ENCODE data around the gene ICE2.
"Not testable (repeated sequence)": the region's sequence is repeated elsewhere in the genome, so short reads cannot be mapped to it uniquely, and the experiment has no call there.

ICE2 gene

GRCh38 chr15:60448668-60449360 lies 30.1 kb downstream of the ICE2 start:
- no peak for DNase-seq (ENCODE audit: low read depth)

DNA sequence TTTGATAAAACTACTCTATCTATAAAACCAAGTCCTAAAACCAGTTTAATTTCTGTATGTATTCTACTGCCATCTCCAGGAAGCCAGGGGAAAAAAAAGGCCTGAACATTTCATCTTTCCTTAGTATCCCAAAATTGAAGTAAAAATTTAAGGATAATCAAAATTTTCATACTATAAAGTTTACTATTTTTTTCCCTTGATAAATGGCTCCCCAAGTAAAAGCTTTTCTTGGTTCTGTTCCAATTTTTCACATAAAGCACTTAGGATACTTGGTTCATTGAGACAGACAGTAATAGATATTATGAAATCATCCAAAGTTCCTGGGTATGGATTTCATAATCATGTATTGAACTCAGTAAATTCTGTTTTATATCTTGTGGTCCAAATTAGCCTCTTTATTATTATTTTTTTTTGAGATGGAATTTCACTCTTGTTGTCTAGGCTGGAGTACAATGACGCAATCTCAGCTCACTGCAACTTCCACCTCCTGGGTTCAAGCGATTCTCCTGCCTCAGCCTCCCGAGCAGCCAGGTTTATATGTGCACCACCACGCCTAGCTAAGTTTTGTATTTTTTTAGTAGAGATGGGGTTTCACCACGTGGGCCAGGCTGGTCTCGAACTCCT lies 34.5 kb downstream of the ICE2 start:
- DNase-seq (ENCODE audit: low read depth): no peak

- DNase-seq (ENCODE audit: low read depth): no peak
These were observed 36.2 kb downstream of the ICE2 start for GRCh38 chr15:60442763-60443162.

DNA sequence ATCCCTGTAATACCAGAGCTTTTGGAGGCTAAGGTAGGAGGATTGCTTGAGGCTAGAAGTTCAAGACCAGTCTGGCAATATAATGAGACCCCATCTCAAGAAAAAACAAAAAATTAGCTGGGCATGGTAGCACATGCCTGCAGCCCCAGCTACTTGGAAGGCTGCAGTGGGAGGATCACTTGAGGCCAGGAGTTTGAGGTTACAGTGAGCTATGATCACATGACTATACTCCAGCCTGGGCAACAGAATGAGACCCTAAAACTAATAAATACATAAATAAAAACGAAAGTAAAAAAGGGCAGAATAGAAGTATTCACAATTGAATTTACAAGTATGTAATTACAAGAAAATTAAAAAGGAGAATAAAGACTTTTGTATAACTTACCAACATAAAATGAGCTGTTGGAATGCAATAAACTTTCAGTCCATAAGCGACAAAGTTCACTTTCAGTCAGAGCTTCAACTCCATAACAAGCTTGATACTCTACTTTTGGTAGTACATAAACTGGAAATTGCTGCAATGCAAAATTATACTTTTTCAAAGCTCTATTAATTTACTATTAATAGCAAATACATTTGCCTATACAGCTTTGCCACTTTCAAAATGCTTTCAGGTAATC lies 36.8 kb downstream of the ICE2 start:
- DNase-seq (ENCODE audit: low read depth): no peak

DNA sequence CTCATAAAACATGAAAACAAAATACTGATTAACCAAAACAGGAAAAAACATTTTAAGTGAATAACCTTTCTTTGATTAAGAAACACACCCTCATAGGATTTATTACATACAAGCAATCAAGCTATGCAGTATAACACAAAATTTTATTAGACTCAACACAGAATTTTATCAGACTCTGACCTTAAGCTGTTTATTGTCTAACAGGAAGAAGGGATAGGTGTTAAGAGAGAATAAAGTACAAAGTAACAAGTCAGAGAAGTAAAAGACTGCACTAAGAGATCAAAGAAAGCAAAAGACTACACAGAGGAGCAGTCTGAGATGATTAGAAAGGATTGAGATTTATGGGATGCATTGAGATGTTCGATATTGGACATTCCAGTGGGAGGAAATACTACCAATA lies 37.6 kb downstream of the ICE2 start:
- DNase-seq (ENCODE audit: low read depth): no peak

DNA sequence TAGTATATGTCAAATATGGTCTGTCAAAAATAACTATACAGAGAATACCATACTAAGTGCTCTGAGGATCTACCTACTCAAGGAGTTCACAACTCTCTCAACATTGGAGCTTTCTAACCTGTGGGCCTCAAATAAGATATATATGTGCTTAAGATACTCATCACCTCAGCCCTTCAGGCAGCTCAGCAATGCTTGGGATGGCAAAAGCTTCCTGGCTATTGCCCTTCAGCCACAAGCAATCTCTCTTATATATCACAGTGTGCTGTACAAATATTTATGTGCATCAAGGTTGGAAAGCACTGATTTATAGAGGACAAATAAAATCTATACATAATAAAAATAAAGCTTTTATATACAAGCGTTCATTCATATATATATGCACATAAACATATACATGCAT lies 40.3 kb downstream of the ICE2 start:
- DNase-seq (ENCODE audit: low read depth): no peak

GRCh38 chr15:60428935-60429334 lies 50.0 kb downstream of the ICE2 start:
- DNase-seq (ENCODE audit: low read depth): no peak

DNA sequence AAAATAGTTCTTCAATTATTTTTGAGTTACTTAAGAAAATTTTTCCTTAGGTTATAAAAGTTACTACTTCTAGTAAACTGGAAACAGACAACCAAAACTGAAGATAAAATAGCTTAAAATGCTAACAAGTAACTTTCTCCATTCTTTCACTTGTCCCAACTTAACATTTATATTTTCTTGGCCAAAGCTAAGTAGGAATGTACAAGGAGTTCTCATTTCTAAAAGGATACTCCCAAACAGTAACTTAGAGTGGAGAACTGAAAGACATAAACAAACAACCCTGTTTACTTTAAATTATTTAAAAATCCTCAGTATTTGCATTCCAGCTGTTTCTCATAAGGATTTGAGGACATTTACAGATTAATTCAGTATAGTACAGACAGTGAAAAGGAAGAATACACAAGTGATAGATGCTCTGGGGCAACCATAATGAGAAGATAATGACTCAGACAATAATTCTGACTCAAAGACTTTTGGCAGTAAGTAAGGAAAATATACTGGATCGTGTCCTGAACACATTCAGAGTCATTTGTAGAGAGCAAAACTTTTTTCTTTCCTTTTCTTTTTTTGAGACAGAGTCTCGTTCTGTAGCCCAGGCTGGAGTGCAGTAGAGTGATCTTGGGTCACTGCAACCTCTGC lies 52.0 kb downstream of the ICE2 start:
- no peak for DNase-seq (ENCODE audit: low read depth)

DNA sequence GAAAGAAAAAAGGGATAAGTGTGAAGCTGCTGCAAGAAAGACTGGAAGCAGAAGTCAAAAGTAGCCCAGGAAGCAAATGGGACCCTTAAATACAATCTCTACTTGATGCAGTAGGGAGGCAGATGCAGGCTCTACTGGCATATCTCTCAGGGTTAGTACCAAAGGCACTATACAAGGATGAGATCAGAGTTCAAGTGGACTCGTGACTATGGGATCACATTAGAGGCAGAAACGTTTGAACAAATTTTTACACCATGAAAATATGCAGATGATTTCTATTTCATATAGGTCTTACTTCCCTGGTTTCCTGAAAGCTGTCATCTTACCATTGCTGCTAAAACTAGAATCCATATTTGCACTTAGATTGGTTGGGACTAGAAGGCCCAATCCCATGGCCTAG lies 53.5 kb downstream of the ICE2 start:
- DNase-seq (ENCODE audit: low read depth): no peak

DNA sequence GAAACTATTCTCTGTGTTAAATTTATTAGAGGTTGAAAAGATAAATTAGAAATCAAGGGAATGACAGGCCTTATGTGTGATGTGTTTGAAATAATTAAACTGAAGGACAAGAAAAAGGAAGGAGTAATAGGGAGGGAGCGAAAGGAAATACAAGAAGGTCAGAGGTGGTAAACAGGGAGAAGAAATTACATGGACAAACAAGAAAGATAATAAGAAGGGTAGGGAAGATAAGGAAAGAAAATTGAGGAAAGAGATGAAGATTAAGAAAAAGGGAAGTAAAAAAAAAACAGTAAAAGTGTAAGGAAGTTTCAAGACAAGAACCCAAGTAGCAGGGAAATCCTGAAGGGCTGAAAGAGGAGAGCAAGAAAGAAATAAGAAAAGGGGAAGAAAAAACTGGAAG lies 54.9 kb downstream of the ICE2 start:
- DNase-seq (ENCODE audit: low read depth): no peak

DNA sequence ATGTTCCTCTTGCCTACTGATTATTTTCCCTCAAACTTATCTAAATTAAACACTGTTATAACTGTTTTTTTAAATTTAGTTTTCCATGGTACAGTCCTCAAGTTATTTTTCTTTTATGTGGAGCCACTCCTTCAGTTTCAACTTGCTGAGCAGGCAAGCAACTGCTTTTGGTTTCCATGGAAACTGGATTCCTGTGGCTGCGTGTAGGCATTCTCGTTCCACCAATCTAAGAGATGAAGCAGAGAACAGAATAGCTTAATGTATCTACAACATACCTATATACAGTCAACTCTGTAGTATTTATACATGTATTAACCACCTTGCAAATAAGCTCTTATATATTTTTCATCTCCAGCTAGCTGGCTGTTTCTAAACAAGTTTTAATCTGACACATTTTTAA lies 55.4 kb downstream of the ICE2 start:
- DNase-seq (ENCODE audit: low read depth): no peak

- no peak for DNase-seq (ENCODE audit: low read depth)
These were observed 57.4 kb downstream of the ICE2 start for GRCh38 chr15:60421544-60421943.

DNA sequence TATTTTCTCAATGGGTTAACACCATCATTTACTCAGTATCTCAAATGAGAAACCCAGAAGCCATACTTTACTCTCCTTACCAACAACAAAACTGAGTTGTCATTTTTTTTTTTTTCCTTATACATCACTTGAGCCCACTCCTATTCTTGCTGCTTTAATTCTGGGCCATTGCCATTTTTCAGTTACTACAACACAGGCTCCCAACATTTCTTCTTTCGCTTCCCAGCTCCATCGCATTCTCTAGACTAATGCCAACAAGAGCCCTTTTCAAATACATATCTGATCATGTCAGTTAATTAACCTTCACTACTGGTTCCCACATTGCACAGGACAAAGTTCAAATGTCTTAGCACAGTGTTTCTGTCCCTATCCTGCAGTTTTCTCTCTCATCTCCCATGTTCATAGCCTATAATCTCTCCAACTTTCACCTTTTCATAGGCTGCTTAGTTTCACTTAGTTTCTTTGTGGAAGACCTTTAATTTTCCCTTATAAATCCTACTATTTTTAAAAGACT lies 58.7 kb downstream of the ICE2 start:
- no peak for DNase-seq (ENCODE audit: low read depth)

DNA sequence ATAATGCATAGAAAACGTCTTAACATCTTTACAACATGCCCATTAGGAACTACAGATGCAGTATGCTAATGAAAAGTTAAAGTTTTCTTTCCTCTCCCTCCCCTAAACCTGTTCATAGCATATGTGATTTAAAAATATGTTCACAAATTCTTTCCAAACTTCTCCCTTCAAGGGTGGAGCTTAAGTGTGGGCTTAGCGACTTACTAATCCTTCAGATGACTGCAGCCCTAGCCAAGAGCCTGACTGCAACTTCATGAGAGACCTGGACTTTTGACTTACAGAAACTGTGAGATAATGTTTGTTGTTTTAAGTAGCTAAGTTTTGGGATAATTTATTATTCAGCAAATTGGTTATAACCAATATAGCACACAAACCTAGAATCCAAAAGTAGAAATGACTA lies 59.2 kb downstream of the ICE2 start:
- no peak for DNase-seq (ENCODE audit: low read depth)

DNA sequence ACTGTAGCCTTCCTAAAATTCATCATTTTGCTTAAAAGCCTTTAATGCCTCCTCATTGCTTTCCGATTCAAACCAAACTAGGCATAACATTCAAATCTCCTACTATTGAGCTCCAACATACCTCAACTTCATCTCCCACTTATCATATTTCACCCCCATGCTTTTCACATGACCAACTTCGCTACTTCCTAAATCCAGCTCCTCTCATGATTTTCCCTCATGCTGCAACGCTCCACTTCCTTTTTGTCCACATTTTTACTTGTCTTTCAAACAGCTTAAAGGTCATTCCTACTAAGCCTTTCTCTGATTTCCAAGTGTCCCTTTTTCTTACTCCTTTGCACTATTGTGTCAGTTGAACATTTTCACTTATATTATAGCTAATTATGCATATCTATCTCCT lies 60.8 kb downstream of the ICE2 start:
- DNase-seq (ENCODE audit: low read depth): no peak

DNA sequence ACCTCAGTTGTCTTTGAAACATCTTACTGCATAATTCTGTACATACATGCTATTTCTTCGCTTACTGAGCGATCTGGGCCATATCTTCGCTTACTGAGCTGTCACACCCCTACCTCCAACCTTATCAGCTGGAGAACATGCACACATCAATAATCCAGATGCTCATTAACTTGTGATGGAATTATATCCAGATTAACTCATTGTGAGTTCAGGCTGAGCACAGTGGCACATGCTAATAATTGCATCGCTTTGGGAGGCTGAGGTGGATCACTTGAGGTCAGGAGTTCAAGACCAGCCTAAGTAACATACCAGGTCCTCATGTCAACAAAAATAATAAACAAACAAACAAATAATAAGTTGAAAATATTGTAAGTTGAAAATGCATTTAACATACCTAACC lies 61.8 kb downstream of the ICE2 start:
- DNase-seq (ENCODE audit: low read depth): no peak

GRCh38 chr15:60416484-60416883 lies 62.5 kb downstream of the ICE2 start:
- no peak for DNase-seq (ENCODE audit: low read depth)

GRCh38 chr15:60414016-60414682 lies 64.8 kb downstream of the ICE2 start:
- DNase-seq (ENCODE audit: low read depth): no peak

DNA sequence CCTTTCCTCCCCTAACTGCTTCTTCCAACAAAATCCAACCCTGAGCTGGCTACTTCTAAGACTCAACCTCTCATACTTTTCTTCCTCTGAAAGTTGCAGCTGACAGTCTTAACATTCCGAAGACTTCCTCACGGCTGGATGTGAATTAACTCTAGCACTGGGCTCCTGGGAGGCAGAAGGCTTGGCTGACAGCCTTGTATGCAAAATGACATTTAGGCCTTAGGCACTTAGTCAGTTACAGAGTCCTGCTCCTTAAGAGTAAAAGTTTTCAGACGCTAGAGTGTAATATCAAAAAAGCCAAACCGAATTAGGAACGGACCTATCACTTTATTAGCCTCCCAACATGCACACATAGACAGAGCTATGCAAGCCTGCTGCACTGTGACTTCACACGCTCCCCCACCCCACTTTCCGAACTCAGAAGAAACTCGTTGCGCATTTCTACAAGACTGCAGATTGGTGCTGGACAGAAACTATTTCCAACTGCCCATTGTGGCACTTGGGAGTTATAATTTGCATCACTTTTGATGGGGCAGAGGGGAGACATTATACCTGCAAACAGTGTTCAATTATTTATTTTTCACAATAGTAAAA lies 65.6 kb downstream of the ICE2 start:
- no peak for DNase-seq (ENCODE audit: low read depth)

GRCh38 chr15:60412807-60413206 lies 66.1 kb downstream of the ICE2 start:
- not testable (repeated sequence) for DNase-seq (ENCODE audit: low read depth)

GRCh38 chr15:60411774-60412425 lies 67.0 kb downstream of the ICE2 start:
- no peak for DNase-seq (ENCODE audit: low read depth)
